ENCODE data around the gene RIMBP3C.
"Not testable (repeated sequence)": the region's sequence is repeated elsewhere in the genome, so short reads cannot be mapped to it uniquely, and the experiment has no call there.

Gene RIMBP3C

GRCh38 chr22:21551361-21551760, at the start of gene RIMBP3C:
Gene RIMBP3C, minus strand, starts transcription at chr22:21551461. Its CDS starts 485 bp downstream, at chr22:21550976.
- H3K4me1 Mint-ChIP-seq, H3K4me3 Mint-ChIP-seq, DNase-seq, ATAC-seq, H3K27ac Mint-ChIP-seq, H3K9me3 Mint-ChIP-seq, H3K27me3 Mint-ChIP-seq: not testable (repeated sequence)

- peak overlapping the region; percentile 67 to 81 for H3K27ac Mint-ChIP-seq
- H3K4me1 Mint-ChIP-seq, result peaks cover 35% of the 10 kb centered on the region
- no peak for ATAC-seq
- no peak overlapping the region for H3K4me3 Mint-ChIP-seq
- no peaks in the 10 kb centered on the region for H3K27me3 Mint-ChIP-seq
- no peaks in the 10 kb centered on the region for H3K9me3 Mint-ChIP-seq
- DNase-seq, result no peak
These were observed 48.0 kb upstream of the RIMBP3C start for GRCh38 chr22:21599053-21599893.

GRCh38 chr22:21598302-21598701, 47.0 kb upstream of the RIMBP3C start:
- H3K27me3 Mint-ChIP-seq, result no peaks in the 10 kb centered on the region

GRCh38 chr22:21596356-21597135, 45.3 kb upstream of the RIMBP3C start:
- not testable (repeated sequence) for H3K27ac Mint-ChIP-seq, H3K9me3 Mint-ChIP-seq, ATAC-seq, H3K27me3 Mint-ChIP-seq, DNase-seq, H3K4me3 Mint-ChIP-seq
- peaks cover 43% of the 10 kb centered on the region for H3K4me1 Mint-ChIP-seq

More at GRCh38 chr22:21598302-21598701, 47.0 kb upstream of the RIMBP3C start:
- Mint-ChIP-seq H3K9me3 (no peaks in the 10 kb centered on the region), H3K4me3 (no peak overlapping the region), H3K4me1 (peaks cover 42% of the 10 kb centered on the region), H3K27ac (no peak overlapping the region)
- DNase-seq, result no peak
- no peak for ATAC-seq

GRCh38 chr22:21594865-21595452, 43.7 kb upstream of the RIMBP3C start:
- DNase-seq, result no peak
- Mint-ChIP-seq H3K9me3 (no peaks in the 10 kb centered on the region), H3K4me3 (no peak overlapping the region), H3K4me1 (peaks cover 56% of the 10 kb centered on the region), H3K27me3 (no peaks in the 10 kb centered on the region), H3K27ac (no peak overlapping the region)
- ATAC-seq, result no peak

- ATAC-seq (no peak), DNase-seq (no peak)
- Mint-ChIP-seq H3K4me3 (no peak overlapping the region), H3K9me3 (no peaks in the 10 kb centered on the region), H3K27ac (no peak overlapping the region), H3K4me1 (peaks cover 57% of the 10 kb centered on the region), H3K27me3 (no peaks in the 10 kb centered on the region)
These were observed 42.4 kb upstream of the RIMBP3C start for GRCh38 chr22:21593406-21594232.

- Mint-ChIP-seq H3K9me3 (no peaks in the 10 kb centered on the region), H3K4me1 (peaks cover 63% of the 10 kb centered on the region), H3K27ac (no peak overlapping the region), H3K4me3 (no peak overlapping the region), H3K27me3 (no peaks in the 10 kb centered on the region)
- DNase-seq (no peak), ATAC-seq (no peak)
These were observed 41.2 kb upstream of the RIMBP3C start for GRCh38 chr22:21592422-21592821.

GRCh38 chr22:21591695-21592094, 40.4 kb upstream of the RIMBP3C start:
- peak overlapping the region; percentile 29 to 90 for H3K27ac Mint-ChIP-seq
- ATAC-seq, result no peak

GRCh38 chr22:21590809-21591641, 39.8 kb upstream of the RIMBP3C start:
- ATAC-seq (no peak), DNase-seq (no peak)
- H3K9me3 Mint-ChIP-seq, result no peaks in the 10 kb centered on the region
- peak overlapping the region; percentile 75 to 90 for H3K27ac Mint-ChIP-seq
- no peaks in the 10 kb centered on the region for H3K27me3 Mint-ChIP-seq
- H3K4me1 Mint-ChIP-seq, result peaks cover 70% of the 10 kb centered on the region
- H3K4me3 Mint-ChIP-seq, result no peak overlapping the region

More at GRCh38 chr22:21591695-21592094, 40.4 kb upstream of the RIMBP3C start:
- no peak for DNase-seq
- Mint-ChIP-seq H3K4me3 (no peak overlapping the region), H3K4me1 (peaks cover 70% of the 10 kb centered on the region), H3K27me3 (no peaks in the 10 kb centered on the region), H3K9me3 (no peaks in the 10 kb centered on the region)

GRCh38 chr22:21589396-21589795, 38.1 kb upstream of the RIMBP3C start:
- ATAC-seq (no peak), DNase-seq (no peak)
- Mint-ChIP-seq H3K27me3 (no peaks in the 10 kb centered on the region), H3K4me1 (peaks cover 72% of the 10 kb centered on the region), H3K9me3 (no peaks in the 10 kb centered on the region), H3K4me3 (peak overlapping the region in 1 of 2 donors; percentile 14), H3K27ac (no peak overlapping the region)

GRCh38 chr22:21587803-21588611, 36.7 kb upstream of the RIMBP3C start:
- H3K27me3 Mint-ChIP-seq, result no peaks in the 10 kb centered on the region
- no peaks in the 10 kb centered on the region for H3K9me3 Mint-ChIP-seq
- DNase-seq (peak; percentile 33 to 66), ATAC-seq (peak; percentile 99)
- peaks cover 67% of the 10 kb centered on the region for H3K4me1 Mint-ChIP-seq
- peak overlapping the region; percentile 52 to 73 for H3K4me3 Mint-ChIP-seq
- H3K27ac Mint-ChIP-seq, result peak overlapping the region; percentile 77 to 91

- H3K9me3 Mint-ChIP-seq, result no peaks in the 10 kb centered on the region
- no peak overlapping the region for H3K27ac Mint-ChIP-seq
- no peaks in the 10 kb centered on the region for H3K27me3 Mint-ChIP-seq
- no peak for DNase-seq
- no peak for ATAC-seq
- H3K4me3 Mint-ChIP-seq, result no peak overlapping the region
- peaks cover 58% of the 10 kb centered on the region for H3K4me1 Mint-ChIP-seq
These were observed 34.1 kb upstream of the RIMBP3C start for GRCh38 chr22:21585389-21585788.

GRCh38 chr22:21582801-21583740, 31.8 kb upstream of the RIMBP3C start:
- no peaks in the 10 kb centered on the region for H3K27me3 Mint-ChIP-seq
- ATAC-seq (peak; percentile 36), DNase-seq (no peak)
- peaks cover 54% of the 10 kb centered on the region for H3K4me1 Mint-ChIP-seq
- H3K9me3 Mint-ChIP-seq, result no peaks in the 10 kb centered on the region
- peak overlapping the region; percentile 2 to 41 for H3K4me3 Mint-ChIP-seq
- H3K27ac Mint-ChIP-seq, result peak overlapping the region; percentile 86 to 94
